IMR-90 (cell line): ENCODE data around the gene NRF1. TPM values are rescaled to one million over a fixed set of nuclear protein-coding genes. Genes with fewer than 3 reads are reported as not detected.

Source experiments
- ATAC-seq: fragments of 200-7000 bp; cut with Tn5 transposase; 2 replicates; pipeline ENCODE4 v1.9.1; 2020; ENCODE audit warnings: low read depth, mild to moderate bottlenecking, moderate library complexity
- BruUV-seq: library from RNA; stranded (reverse); fragments of 400-500 nt; replicated peaks from 2 replicates; lab custom pipeline; 2021; lab: Mats Ljungman, UMichigan
- CTCF ChIA-PET: fragments of 300-600 bp; formaldehyde crosslinking; extraction: SDS; loops from one replicate; lab custom pipeline; 2021; ENCODE audit warnings: antibody characterized with exemption; lab: Yijun Ruan, JAX
- POLR2A ChIA-PET: fragments of 300-600 bp; sonication (Branson Sonifier 250); formaldehyde crosslinking; loops from one replicate; lab custom pipeline; 2022; ENCODE audit warnings: antibody characterized with exemption; ENCODE audit not compliant: unreplicated experiment; lab: Charles Lee
- DNase-seq: peaks from one replicate; pipeline ENCODE4 v3.0.0; 2013
- H2AFZ ChIP-seq: replicated peaks from 2 replicates; pipeline ENCODE3; 2013; ENCODE audit warnings: low read length, mild to moderate bottlenecking; ENCODE audit not compliant: poor library complexity
- H2AK5ac ChIP-seq: 2 replicates; pipeline ENCODE4 v1.6.1; 2013; ENCODE audit warnings: low read depth, low read length, inconsistent platforms
- H2AK9ac ChIP-seq: replicated peaks from 2 replicates; pipeline ENCODE3; 2013; ENCODE audit warnings: mild to moderate bottlenecking, low read depth, low read length, moderate library complexity; ENCODE audit not compliant: poor library complexity
- H2BK120ac ChIP-seq: 2 replicates; pipeline ENCODE4 v1.6.1; 2013; ENCODE audit warnings: low read depth, low read length, inconsistent platforms
- H2BK15ac ChIP-seq: 3 replicates; pipeline ENCODE4 v1.6.1; 2013; ENCODE audit warnings: low read depth, low read length, inconsistent platforms
- H2BK20ac ChIP-seq: 2 replicates; pipeline ENCODE4 v1.6.1; 2013; ENCODE audit warnings: low read depth, mild to moderate bottlenecking, inconsistent platforms, low read length, moderate library complexity
- H2BK5ac ChIP-seq: 2 replicates; pipeline ENCODE4 v1.6.1; 2013; ENCODE audit warnings: mild to moderate bottlenecking, low read depth, low read length, inconsistent platforms; ENCODE audit not compliant: poor library complexity, severe bottlenecking
- H3K14ac ChIP-seq: replicated peaks from 2 replicates; pipeline ENCODE4 v1.6.1; 2013; ENCODE audit warnings: low read depth, low read length, inconsistent platforms
- H3K18ac ChIP-seq: 2 replicates; pipeline ENCODE4 v1.6.1; 2013; ENCODE audit warnings: low read depth, low read length, control low read depth
- H3K23ac ChIP-seq: 2 replicates; pipeline ENCODE4 v1.6.1; 2013; ENCODE audit warnings: low read depth, low read length, inconsistent platforms
- H3K27ac ChIP-seq: 2 replicates; pipeline ENCODE4 v1.5.1; 2013; ENCODE audit warnings: mild to moderate bottlenecking, control low read depth, low read length; ENCODE audit not compliant: insufficient read depth
- H3K27me3 ChIP-seq: 2 replicates; pipeline ENCODE4 v1.6.1; 2013; ENCODE audit warnings: low read length; ENCODE audit not compliant: control insufficient read depth, insufficient read depth
- H3K36me3 ChIP-seq: 2 replicates; pipeline ENCODE4 v1.6.1; 2013; ENCODE audit warnings: low read length, mixed read lengths; ENCODE audit not compliant: control insufficient read depth, insufficient read depth
- H3K4ac ChIP-seq: 2 replicates; pipeline ENCODE4 v1.6.1; 2013; ENCODE audit warnings: low read depth, low read length, inconsistent platforms
- H3K4me1 ChIP-seq: 2 replicates; pipeline ENCODE4 v1.6.1; 2013; ENCODE audit warnings: low read length, mixed read lengths; ENCODE audit not compliant: control insufficient read depth, insufficient read depth
- H3K4me2 ChIP-seq: 2 replicates; pipeline ENCODE4 v1.6.1; 2013; ENCODE audit warnings: low read depth, mild to moderate bottlenecking, control low read depth, low read length, moderate library complexity
- H3K4me3 ChIP-seq: 2 replicates; pipeline ENCODE4 v1.5.1; 2013; ENCODE audit warnings: low read depth, mild to moderate bottlenecking, control low read depth, low read length, moderate library complexity; ENCODE audit not compliant: insufficient read depth
- H3K56ac ChIP-seq: 2 replicates; pipeline ENCODE4 v1.6.1; 2013; ENCODE audit warnings: low read length, inconsistent platforms; ENCODE audit not compliant: insufficient read depth; ENCODE audit errors: extremely low read depth
- H3K79me1 ChIP-seq, 2 experiments: 2 replicates each; pipeline ENCODE4 v1.6.1; 2013; ENCODE audit warnings: low read length in 2 of 2, inconsistent platforms in 1 of 2, low read depth in 1 of 2
- H3K9ac ChIP-seq: 2 replicates; pipeline ENCODE4 v1.6.1; 2013; ENCODE audit warnings: low read depth, low read length, control low read depth
- H3K9me1 ChIP-seq: 2 replicates; pipeline ENCODE4 v1.6.1; 2013; ENCODE audit warnings: low read length, inconsistent platforms; ENCODE audit not compliant: insufficient read depth
- H3K9me3 ChIP-seq: 2 replicates; pipeline ENCODE4 v1.6.1; 2013; ENCODE audit warnings: low read length; ENCODE audit not compliant: control insufficient read depth, insufficient read depth
- H4K20me1 ChIP-seq: 2 replicates; pipeline ENCODE4 v1.6.1; 2013; ENCODE audit warnings: low read length, inconsistent platforms; ENCODE audit not compliant: insufficient read depth
- H4K5ac ChIP-seq: 2 replicates; pipeline ENCODE4 v1.6.1; 2013; ENCODE audit warnings: mild to moderate bottlenecking, low read depth, low read length, control low read depth
- H4K8ac ChIP-seq, 2 experiments: 2 replicates each; pipeline ENCODE4 v1.6.1; 2013; ENCODE audit warnings: low read depth in 2 of 2, low read length in 2 of 2, control low read depth in 1 of 2, inconsistent platforms in 1 of 2
- H4K91ac ChIP-seq: 2 replicates; pipeline ENCODE4 v1.6.1; 2013; ENCODE audit warnings: low read depth, low read length, inconsistent platforms; ENCODE audit not compliant: insufficient read depth
- FOS ChIP-seq: fragments of 150-350 bp; IDR thresholded peaks from 2 replicates; pipeline ENCODE4 v1.6.1; 2016; ENCODE audit warnings: low read depth, low read length
- WGBS, 2 experiments: methylation state at CpG; one replicate each; pipeline versions ENCODE4 v1.1.5 to v1.1.7; 2013; ENCODE audit warnings: missing lambda C conversion rate in 2 of 2; ENCODE audit not compliant: insufficient read length in 1 of 2; ENCODE audit errors: extremely low coverage in 2 of 2; 5-methylcytosine and 5-hydroxymethylcytosine counted together
- dilution Hi-C: fragments of 300-500 bp; cut with HindIII; formaldehyde crosslinking; loops from one replicate; pipeline ENCODE4 v1.14.3; 2018; ENCODE audit warnings: low sequenced_read_pairs; ENCODE audit not compliant: unreplicated experiment
- in situ Hi-C: fragments of 300-500 bp; cut with MboI; formaldehyde crosslinking; loops from 3 replicates; pipeline ENCODE4 v1.14.3; 2019; ENCODE audit warnings: low sequenced_read_pairs, inconsistent platforms, mixed read lengths
- intact Hi-C: fragments of 100-400 bp; cut with micrococcal nuclease; formaldehyde crosslinking; loops from 2 replicates; pipeline ENCODE4 v1.10.0; 2022
- polyA plus RNA-seq, 3 experiments: library from polyadenylated mRNA; depleted of rRNA; stranded (reverse); fragments of >200 nt; gene quantifications; 2 replicates each; pipeline ENCODE4 v1.2.3, GENCODE V29; 2012; ENCODE audit warnings: low replicate concordance in 1 of 3
- total RNA-seq: library from RNA; depleted of rRNA; stranded (reverse); fragments of >200 nt; gene quantifications from 2 replicates; pipeline ENCODE4 v1.2.3, GENCODE V29; 2012
- TF ChIP-seq, protein P1 (sequence below): fragments of 150-350 bp; IDR thresholded peaks from 2 replicates; pipeline ENCODE4 v1.6.1; 2016; ENCODE audit warnings: low read depth, mild to moderate bottlenecking, low read length, moderate library complexity, borderline replicate concordance

Gene NRF1
- total and polyA plus RNA-seq, 2 of the 4 experiments (the other 2 are of a cell fraction): 11.4 to 15.8 TPM

DNA sequence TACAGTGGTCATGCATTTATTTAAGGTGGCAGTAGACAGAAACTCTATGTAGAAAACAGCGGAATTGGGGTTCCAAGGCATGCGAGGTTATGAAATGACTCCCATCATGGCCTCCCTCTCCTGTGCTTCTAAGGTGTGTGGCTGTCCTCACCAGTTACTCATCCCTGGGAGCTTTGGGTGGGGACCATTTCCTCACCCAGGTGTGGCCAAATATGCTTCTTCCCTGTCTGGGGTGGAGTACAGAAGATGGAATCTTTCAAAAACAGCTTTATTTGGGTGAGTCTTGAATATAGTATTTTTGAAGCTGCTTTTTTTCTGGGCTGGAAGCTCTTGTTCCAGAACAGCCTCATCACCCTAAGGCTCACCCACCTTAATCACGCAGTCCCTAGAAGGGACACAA lies 139.0 kb downstream of the NRF1 start:
- Histone ChIP-seq H2BK120ac (no peak overlapping the region), H3K9me1 (peaks cover 8% of the 10 kb centered on the region; the same call in 1 of the 2 replicates), H3K4me1 (peaks cover 2% of the 10 kb centered on the region; the same call in 1 of the 2 replicates), H2AK9ac (no peak overlapping the region), H2BK15ac (no peak overlapping the region), H3K36me3 (peaks cover 4% of the 10 kb centered on the region), H2BK5ac (no peak overlapping the region), H3K79me1 (no peaks in the 10 kb centered on the region; a peak in 1 of 4 replicates), H3K9me3 (no peaks in the 10 kb centered on the region), H3K4me3 (no peak overlapping the region), H4K8ac (no peak overlapping the region), H3K23ac (no peak overlapping the region), H3K56ac (no peak overlapping the region), H3K4me2 (no peak overlapping the region), H3K14ac (no peak overlapping the region), H3K9ac (no peak overlapping the region), H2AFZ (no peak overlapping the region), H4K5ac (no peak overlapping the region), H3K4ac (no peak overlapping the region), H2AK5ac (no peak overlapping the region), H2BK20ac (no peak overlapping the region), H3K18ac (no peak overlapping the region), H3K27ac (no peak overlapping the region), H4K20me1 (no peaks in the 10 kb centered on the region), H3K27me3 (no peaks in the 10 kb centered on the region), H4K91ac (no peak overlapping the region)
- no CpG with 5 or more reads among the region's 3 CpGs for WGBS, 2 experiments
- TF ChIP-seq, protein P1, sequence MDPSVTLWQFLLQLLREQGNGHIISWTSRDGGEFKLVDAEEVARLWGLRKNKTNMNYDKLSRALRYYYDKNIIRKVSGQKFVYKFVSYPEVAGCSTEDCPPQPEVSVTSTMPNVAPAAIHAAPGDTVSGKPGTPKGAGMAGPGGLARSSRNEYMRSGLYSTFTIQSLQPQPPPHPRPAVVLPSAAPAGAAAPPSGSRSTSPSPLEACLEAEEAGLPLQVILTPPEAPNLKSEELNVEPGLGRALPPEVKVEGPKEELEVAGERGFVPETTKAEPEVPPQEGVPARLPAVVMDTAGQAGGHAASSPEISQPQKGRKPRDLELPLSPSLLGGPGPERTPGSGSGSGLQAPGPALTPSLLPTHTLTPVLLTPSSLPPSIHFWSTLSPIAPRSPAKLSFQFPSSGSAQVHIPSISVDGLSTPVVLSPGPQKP: no peak
- no peak for TF ChIP-seq FOS
- POLR2A ChIA-PET: interaction anchor here (0.5 kb wide), 1 partner anchor 10 kb away, joined by 5 read pairs; no protein-coding TSS in a partner anchor
- dilution Hi-C loops: no loop called here
- intact Hi-C loops: no loop called here
- in situ Hi-C loops: no loop called here
- CTCF ChIA-PET: no interaction called here
- BruUV-seq: no TSS peak
- ATAC-seq (no peak), DNase-seq (no peak)
